Vagina (tissue), 2 donors: ENCODE measurements around the gene NPM1. TPM values are rescaled to one million over a fixed set of nuclear protein-coding genes. Genes with fewer than 3 reads are reported as not detected.

Source experiments
- DNase-seq, 2 donors: peaks; one replicate each; pipeline ENCODE4 v3.0.0-alpha.2; 2017; ENCODE audit errors: extremely low spot score in 2 of 2
- H3K27ac ChIP-seq: fragments of 200-600 bp; sonication (generic); one replicate; pipeline ENCODE4 v1.5.1; 2019
- H3K27me3 ChIP-seq: fragments of 200-600 bp; sonication (generic); one replicate; pipeline ENCODE4 v1.5.1; 2019
- H3K36me3 ChIP-seq, 2 donors: fragments of 200-600 bp; sonication (generic); one replicate each; pipeline ENCODE4 v1.5.1; 2017 to 2019
- H3K4me1 ChIP-seq: fragments of 200-600 bp; sonication (generic); one replicate; pipeline ENCODE4 v1.5.1; 2019
- H3K4me3 ChIP-seq, 2 donors: fragments of 200-600 bp; sonication (generic); 1 replicate in 1 of 2; 2 replicates in 1 of 2; pipeline ENCODE4 v1.5.1; 2016 to 2019
- H3K9me3 ChIP-seq: fragments of 200-600 bp; sonication (generic); one replicate; pipeline ENCODE4 v1.5.1; 2019
- POLR2A ChIP-seq, 2 donors: fragments of 450-650 bp; IDR thresholded peaks; one replicate each; pipeline ENCODE4 v1.6.1; 2017; ENCODE audit warnings: antibody characterized with exemption in 2 of 2, mild to moderate bottlenecking in 2 of 2, moderate library complexity in 2 of 2
- POLR2AphosphoS5 ChIP-seq, 2 donors: sonication (generic); formaldehyde crosslinking; IDR thresholded peaks; one replicate each; pipeline ENCODE4 v1.9.0; 2017; ENCODE audit warnings: antibody characterized with exemption in 2 of 2, mild to moderate bottlenecking in 2 of 2, low read depth in 1 of 2; ENCODE audit not compliant: insufficient read depth in 1 of 2
- intact Hi-C: fragments of 100-400 bp; cut with DNase I; formaldehyde crosslinking; loops from one replicate; pipeline ENCODE4 v1.15.1; 2023
- total RNA-seq: library from RNA; depleted of rRNA; stranded (reverse); fragments of >200 nt; gene quantifications from one replicate; pipeline ENCODE4 v1.2.3, GENCODE V29; 2016
- TF ChIP-seq, protein P1 (sequence below), 3 experiments: fragments of 450-650 bp in 2 of 3; fragments of 200-600 bp in 1 of 3; sonication (generic) in 1 of 3; IDR thresholded peaks; one replicate each; pipeline ENCODE4 v1.5.1; 2017 to 2019; ENCODE audit warnings: antibody characterized with exemption in 3 of 3, mild to moderate bottlenecking in 2 of 3, moderate library complexity in 2 of 3

NPM1 gene
- total RNA-seq, 1 donor from 2014 or later = 526 TPM

DNA sequence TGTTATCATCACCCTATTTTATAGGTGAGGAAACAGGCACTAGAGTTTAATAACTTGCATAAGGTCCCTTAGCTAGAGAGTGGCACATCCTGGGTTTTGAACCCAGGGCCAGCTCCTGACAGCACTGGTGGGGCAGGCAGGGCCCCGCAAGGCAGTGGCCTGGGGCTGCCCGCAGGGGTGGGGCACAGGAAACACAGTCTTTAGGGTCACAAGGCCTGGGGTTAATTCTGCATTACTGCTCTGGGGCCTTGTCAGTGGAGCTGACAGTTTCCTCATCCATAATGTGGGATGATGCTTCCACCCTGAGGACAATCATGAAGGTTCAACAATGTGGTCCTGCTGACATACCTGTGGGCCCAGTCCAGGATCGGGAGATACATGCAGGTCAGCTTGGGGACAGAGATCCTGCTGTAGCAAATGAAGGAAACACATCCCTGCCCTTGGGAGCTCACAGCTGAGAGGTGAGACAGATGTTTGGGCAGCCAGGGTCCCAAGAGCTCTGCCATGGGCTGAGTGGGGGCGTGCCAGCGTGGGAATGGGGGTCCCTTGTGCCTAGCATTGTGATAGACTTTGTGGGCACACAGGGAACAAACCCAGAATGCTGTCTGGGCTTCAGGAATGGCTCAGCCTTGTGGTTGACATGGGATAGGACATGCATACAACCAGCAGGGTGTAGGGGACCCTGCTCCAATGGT is 46.5 kb downstream of the NPM1 start:
- Histone ChIP-seq H3K36me3 (no peaks in the 10 kb centered on the region), H3K4me1 (no peaks in the 10 kb centered on the region), H3K27ac (no peak overlapping the region), H3K9me3 (no peaks in the 10 kb centered on the region), H3K27me3 (no peaks in the 10 kb centered on the region), H3K4me3 (no peak overlapping the region)
- TF ChIP-seq, protein P1, sequence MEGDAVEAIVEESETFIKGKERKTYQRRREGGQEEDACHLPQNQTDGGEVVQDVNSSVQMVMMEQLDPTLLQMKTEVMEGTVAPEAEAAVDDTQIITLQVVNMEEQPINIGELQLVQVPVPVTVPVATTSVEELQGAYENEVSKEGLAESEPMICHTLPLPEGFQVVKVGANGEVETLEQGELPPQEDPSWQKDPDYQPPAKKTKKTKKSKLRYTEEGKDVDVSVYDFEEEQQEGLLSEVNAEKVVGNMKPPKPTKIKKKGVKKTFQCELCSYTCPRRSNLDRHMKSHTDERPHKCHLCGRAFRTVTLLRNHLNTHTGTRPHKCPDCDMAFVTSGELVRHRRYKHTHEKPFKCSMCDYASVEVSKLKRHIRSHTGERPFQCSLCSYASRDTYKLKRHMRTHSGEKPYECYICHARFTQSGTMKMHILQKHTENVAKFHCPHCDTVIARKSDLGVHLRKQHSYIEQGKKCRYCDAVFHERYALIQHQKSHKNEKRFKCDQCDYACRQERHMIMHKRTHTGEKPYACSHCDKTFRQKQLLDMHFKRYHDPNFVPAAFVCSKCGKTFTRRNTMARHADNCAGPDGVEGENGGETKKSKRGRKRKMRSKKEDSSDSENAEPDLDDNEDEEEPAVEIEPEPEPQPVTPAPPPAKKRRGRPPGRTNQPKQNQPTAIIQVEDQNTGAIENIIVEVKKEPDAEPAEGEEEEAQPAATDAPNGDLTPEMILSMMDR (IDR thresholded peaks at IDR 0.05) = no peak
- TF ChIP-seq POLR2A (IDR thresholded peaks at IDR 0.05) (no peak), POLR2AphosphoS5 (IDR thresholded peaks at IDR 0.05; ENCODE audit: insufficient read depth in 1 of 2, low read depth in 1 of 2) (no peak)
- intact Hi-C loops = no loop called here
- DNase-seq = no peak

DNA sequence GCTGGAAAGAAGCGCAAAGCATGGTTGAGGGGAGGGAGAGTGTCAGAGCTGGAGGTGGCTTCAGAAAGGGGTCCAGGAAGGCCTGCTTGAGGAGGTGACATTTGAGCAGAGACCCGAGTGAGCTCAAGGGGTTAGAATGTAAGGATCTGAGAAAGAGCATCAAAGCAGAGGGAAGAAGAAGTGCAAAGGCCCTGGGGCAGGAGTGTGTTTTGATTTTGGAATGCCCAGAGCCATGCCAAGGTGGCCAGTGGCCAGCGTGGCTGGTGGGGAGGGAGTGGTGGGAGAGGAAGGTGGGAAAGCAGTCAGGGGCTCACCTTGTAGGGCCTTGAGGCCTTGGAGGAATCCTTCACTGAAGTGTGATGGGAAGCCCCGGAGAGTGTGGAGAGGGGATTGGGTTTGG is 47.2 kb downstream of the NPM1 start:
- Histone ChIP-seq H3K4me3 (no peak overlapping the region), H3K9me3 (no peaks in the 10 kb centered on the region), H3K27me3 (no peaks in the 10 kb centered on the region), H3K4me1 (no peaks in the 10 kb centered on the region), H3K36me3 (no peaks in the 10 kb centered on the region), H3K27ac (no peak overlapping the region)
- DNase-seq = no peak
- intact Hi-C loops = no loop called here
- TF ChIP-seq, protein P1 (IDR thresholded peaks at IDR 0.05) = no peak
- TF ChIP-seq POLR2A (IDR thresholded peaks at IDR 0.05) (no peak), POLR2AphosphoS5 (IDR thresholded peaks at IDR 0.05; ENCODE audit: insufficient read depth in 1 of 2, low read depth in 1 of 2) (no peak)

DNA sequence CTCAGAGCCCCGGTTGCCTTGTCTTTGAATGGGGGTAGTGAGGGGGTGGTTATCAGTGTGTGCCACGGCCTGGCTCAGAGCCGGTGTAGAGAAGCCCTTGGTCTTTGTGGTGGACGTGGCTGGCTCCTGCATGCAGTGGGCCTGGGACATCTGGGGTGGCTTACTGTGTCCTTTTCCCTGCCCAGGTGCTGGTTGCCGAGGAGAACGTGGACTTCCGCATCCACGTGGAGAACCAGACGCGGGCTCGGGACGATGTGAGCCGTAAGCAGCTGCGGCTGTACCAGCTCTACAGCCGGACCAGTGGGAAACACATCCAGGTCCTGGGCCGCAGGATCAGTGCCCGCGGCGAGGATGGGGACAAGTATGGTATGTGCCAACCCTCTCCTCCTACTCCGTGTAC is 48.3 kb downstream of the NPM1 start:
- intact Hi-C loops = no loop called here
- no peaks in the 10 kb centered on the region for H3K4me1 ChIP-seq
- DNase-seq = no peak
- no peaks in the 10 kb centered on the region for H3K9me3 ChIP-seq
- H3K36me3 ChIP-seq = no peaks in the 10 kb centered on the region
- H3K27ac ChIP-seq = no peak overlapping the region
- H3K27me3 ChIP-seq = no peaks in the 10 kb centered on the region
- TF ChIP-seq, protein P1 (IDR thresholded peaks at IDR 0.05) = no peak
- TF ChIP-seq POLR2A (IDR thresholded peaks at IDR 0.05) (no peak), POLR2AphosphoS5 (IDR thresholded peaks at IDR 0.05; ENCODE audit: insufficient read depth in 1 of 2, low read depth in 1 of 2) (no peak)
- H3K4me3 ChIP-seq = no peak overlapping the region

DNA sequence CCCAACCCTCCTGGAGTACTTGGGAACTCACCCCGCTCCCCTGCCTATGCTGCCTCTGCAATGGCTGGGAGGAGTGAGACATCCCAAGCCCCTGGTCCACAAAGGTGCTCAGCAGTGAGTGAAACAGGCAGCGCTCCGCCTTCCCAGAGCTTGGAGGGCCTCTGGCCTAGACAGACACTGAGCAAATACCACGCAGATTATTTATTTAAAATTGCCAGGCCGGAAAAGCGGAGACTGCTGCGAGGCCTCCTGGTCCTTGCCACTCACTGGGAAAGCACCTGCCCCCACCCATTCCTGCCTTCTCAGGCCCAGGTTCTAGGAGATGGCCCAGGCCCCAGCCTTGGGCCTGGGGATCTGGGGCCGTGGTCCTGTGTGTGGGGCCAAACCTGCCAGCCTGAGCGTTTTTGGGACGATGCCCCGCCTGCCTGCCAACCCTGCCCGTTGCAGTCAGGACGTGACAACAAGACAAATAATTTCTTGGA is 49.2 kb downstream of the NPM1 start:
- intact Hi-C loops = no loop called here
- H3K4me3 ChIP-seq = no peak overlapping the region
- no peaks in the 10 kb centered on the region for H3K4me1 ChIP-seq
- TF ChIP-seq POLR2A (IDR thresholded peaks at IDR 0.05) = no peak
- TF ChIP-seq, protein P1 (IDR thresholded peaks at IDR 0.05) = no peak
- no peak for TF ChIP-seq POLR2AphosphoS5 (IDR thresholded peaks at IDR 0.05; ENCODE audit: insufficient read depth in 1 of 2, low read depth in 1 of 2)
- H3K27ac ChIP-seq = no peak overlapping the region
- H3K27me3 ChIP-seq = no peaks in the 10 kb centered on the region
- H3K9me3 ChIP-seq = no peaks in the 10 kb centered on the region
- no peak for DNase-seq
- H3K36me3 ChIP-seq = no peaks in the 10 kb centered on the region

DNA sequence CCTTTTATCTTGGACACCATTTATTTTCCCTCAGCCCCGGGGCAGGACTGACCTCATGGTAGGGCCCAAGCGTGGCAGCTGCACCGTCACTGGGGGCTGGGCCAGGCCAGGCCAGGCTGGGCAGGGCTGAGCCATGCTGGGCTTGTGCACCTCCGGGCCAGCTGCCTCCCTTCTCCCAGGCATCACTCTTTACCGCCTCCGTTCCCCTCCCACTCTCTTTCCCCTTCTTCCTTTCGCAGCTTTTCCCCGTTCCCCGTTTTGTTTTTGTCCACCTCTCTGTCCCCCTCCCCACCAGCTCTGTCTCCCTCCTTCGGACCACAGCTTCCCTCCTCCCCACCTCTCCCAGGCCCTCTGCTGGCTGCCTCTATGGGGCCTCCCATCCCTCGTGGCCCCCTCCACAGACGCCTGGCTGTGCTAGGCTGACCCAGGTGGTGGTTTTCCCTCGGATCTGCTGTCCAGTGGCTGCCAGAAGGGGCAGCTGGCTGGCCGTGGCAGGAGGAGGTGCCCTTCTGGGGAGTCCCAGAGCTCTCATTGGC is 49.7 kb downstream of the NPM1 start:
- Histone ChIP-seq H3K36me3 (no peaks in the 10 kb centered on the region), H3K4me3 (no peak overlapping the region), H3K9me3 (no peaks in the 10 kb centered on the region), H3K27ac (no peak overlapping the region), H3K4me1 (no peaks in the 10 kb centered on the region), H3K27me3 (no peaks in the 10 kb centered on the region)
- DNase-seq = no peak
- TF ChIP-seq POLR2AphosphoS5 (IDR thresholded peaks at IDR 0.05; ENCODE audit: insufficient read depth in 1 of 2, low read depth in 1 of 2) = no peak
- TF ChIP-seq, protein P1 (IDR thresholded peaks at IDR 0.05) = no peak
- TF ChIP-seq POLR2A (IDR thresholded peaks at IDR 0.05) = no peak
- intact Hi-C loops = no loop called here
